ENCODE measurements around the gene U2SURP.
"Not testable (repeated sequence)": the region's sequence is repeated elsewhere in the genome, so short reads cannot be mapped to it uniquely, and the experiment has no call there.

Gene U2SURP

DNA sequence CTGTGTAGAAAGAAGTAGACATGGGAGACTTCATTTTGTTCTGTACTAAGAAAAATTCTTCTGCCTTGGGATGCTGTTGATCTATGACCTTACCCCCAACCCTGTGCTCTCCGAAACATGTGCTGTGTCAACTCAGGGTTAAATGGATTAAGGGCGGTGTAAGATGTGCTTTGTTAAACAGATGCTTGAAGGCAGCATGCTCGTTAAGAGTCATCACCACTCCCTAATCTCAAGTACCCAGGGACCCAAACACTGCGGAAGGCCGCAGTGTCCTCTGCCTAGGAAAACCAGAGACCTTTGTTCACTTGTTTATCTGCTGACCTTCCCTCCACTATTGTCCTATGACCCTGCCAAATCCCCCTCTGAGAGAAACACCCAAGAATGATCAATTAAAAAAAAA is 72.6 kb downstream of the U2SURP start:
- DNase-seq = not testable (repeated sequence)

DNA sequence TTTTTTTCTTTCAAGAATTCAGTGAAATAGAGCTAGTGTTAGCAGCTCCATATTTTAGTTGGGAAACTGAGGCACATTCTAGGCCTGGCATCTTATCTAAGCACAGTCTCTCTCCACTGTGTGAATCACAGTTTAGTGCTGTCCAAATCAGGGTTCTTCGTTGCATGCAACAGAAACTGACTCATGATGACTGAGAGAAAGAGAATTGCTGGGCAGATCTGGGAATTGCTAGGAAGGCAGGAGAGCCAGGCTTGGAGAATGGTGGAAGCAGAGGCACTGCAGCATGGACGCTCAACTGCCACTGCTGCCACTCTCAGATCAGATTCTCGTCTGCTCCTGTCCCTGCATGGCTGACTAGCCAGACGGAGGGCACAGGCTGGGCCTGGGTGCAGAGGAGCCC is 77.5 kb downstream of the U2SURP start:
- no peak for DNase-seq

DNA sequence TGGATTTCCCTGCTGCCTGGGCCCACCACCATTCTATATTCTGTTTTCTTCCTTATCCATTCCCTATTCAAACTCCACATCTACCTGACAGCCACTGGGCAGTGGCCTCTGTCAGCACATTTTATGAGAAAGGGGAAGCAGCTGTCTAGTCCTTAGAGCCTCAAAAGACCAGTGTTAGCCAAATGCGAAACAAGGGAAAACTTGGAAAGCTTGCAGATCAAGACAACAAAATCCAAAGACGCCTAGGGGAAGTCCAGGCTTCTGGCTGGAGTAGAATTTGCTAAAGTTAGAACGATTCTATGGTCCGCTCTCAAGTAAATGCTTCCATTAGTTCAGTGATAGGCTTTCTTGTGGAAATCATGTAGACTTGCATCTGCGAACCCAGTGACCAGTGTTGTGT is 78.8 kb downstream of the U2SURP start:
- no peak for DNase-seq

DNA sequence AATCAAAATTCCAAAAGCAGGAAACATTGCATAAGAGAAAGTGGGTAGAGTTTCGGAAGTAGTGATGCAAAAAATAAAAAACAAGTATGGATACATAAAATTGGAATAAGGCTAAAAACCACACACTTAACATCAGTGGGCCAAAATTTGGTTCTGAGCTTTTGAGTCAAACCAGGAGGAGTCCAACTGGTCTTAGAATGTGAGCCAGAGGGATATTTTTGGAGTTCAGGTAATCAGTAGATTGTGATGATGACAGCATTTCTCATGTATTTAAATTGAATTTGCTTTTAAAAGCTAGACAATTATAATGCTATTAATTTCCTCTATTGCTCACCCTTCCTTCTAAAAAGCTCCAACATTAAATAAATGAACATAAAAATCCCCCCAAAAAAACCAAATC is 80.0 kb downstream of the U2SURP start:
- DNase-seq = no peak

DNA sequence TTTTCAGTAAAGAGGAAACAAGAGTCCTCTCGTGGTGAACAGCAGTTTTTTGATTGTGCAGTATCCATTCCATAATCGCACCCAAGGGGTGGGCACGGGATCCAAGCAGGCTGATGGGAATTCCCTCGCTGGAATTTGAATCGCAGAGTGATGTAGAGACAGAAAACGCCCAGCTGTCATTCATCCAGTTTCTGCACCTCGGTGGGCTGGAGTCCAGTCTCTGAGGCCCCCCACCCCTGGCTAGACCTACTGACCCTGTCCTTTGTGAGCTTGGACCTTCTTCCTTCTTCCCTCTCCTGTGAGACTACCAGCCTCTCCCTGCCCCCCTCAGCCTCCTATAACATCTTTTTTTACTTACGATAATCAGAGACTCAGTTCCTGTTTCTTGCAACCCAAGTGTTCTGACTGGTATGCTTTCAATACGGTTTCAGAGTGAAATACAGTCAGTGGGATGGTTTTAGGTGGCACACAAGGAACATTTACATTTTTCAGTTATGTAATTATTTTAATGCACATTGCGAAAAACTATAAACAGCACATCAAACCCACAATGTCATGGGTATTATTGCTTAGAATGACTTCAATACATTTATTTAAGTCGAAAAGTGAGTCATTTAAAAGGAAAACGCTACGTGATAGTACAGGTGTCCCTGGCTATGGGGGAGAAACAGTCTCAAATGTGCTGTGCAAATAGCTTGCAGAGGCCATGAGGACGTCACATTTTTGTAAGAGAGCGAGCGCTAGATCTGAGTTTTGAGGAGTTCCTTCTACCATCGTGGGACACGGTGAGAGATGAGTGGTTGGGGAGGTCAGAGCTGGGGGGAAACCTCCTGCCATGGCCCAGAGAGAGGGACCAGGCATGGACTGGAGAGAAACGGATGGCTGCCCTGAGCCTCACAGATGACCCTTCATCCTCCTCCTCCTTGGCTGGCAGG is 80.7 kb downstream of the U2SURP start:
- DNase-seq = no peak

DNA sequence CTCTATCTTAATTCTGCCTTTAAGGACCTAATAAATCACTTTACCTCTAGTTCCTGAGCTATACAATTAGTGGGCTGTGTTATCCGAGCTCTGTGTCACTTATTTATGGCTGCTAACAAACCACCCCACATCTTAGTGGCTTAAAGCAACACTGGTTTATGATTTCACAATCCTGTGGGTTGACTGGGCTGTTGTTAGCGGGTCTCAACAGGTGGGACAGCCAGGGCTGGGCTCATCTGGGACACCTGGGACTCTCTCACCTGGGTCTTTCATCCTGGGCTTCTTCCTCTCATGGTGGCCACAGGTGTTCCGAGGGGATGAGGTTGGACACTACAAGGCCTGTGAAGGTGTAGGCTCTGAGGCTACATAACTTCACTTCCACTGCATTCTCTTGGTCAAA is 82.4 kb downstream of the U2SURP start:
- no peak for DNase-seq

DNA sequence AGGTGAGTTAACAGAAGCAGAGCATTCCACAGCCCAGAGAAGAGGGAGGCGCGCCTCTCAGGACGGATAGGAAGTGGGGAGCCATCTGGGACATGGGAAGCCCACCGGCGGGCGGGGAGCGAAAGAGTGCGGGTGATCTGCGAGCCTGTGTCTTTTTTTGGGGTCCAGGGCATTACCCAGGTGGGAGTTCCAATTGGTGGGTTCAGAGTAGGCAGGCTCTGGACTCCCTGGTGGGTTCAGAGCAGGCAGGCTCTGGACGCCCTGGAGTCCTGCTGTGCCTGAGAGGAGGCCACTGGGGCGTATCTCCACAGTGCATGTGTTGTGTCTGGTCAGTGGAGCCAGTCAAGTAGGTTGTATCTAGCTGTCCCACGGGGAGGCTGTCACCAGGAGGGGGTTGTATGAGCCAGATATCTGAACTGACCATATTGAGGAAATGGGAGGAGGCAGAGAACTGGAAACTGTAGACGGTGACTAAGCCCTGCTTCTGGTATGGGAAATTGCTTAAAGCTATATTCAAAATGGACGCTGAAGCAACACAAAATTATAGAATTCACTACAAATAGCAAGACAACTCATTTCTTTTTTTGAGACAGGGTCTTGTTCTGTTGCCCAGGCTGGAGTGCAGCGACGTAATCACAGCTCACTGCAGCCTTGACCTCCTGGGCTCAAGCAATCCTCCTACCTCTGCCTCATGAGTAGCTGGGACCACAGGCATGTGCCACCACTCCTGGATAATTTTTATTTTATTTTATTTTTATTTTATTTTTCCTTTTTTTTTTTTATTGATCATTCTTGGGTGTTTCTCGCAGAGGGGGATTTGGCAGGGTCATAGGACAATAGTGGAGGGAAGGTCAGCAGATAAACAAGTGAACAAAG is 83.7 kb downstream of the U2SURP start:
- DNase-seq = no peak

DNA sequence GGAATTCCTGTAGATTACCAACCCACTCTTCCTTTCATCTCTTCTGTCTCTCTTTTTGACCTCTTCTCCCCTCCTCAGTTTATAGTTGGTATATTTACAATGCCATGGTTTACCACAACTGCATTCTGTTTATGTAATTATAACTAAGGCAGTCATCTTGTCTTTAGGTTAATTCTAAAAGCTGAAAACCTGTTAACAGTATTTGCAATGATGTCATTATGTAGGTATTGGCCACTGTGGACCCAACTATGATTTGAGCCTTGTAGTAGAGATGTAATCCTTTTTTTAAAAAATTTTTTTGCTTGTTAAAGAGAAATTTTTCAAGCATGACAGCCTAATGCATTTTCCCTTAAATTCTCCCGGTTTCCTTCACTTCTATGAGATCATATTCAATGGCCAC is 87.5 kb downstream of the U2SURP start:
- no peak for DNase-seq

DNA sequence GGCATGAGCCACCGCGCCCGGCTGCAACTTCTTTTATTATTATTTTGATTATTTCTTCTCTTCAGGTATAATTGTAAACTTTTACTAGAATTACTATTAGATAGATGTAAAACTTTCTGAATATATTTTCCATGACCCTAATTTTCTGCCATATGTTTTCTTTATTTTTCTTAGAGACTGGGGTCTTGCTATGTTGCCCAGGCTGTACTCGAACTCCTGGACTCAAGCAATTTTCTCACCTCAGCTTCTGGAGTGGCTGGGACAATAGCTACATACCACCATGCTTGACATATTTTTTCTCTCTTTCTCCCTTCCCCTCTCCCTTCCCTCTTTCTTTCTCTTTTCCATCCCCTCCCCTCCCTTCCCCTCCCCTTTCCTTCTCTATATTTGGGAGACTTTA is 88.6 kb downstream of the U2SURP start:
- DNase-seq = no peak

DNA sequence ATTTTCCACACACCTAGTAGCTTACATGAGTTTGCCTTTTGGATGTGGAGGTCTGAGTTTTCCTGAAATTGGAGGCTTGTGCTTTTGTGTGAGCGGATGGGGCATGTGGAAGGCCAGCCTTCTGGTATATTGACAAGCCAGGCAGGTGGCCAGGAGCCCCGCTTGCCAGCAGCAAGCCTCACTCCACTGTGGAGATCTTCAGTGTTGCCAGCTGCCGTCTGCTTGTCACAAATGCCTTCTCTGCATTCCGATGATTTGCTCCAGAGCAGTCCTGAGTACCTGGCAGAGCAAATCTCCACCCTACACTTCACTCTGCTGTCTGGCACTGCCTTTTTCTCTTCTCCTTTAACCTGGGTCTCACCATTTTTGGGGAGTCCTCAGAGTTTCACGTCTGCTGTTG is 89.1 kb downstream of the U2SURP start:
- DNase-seq = no peak

DNA sequence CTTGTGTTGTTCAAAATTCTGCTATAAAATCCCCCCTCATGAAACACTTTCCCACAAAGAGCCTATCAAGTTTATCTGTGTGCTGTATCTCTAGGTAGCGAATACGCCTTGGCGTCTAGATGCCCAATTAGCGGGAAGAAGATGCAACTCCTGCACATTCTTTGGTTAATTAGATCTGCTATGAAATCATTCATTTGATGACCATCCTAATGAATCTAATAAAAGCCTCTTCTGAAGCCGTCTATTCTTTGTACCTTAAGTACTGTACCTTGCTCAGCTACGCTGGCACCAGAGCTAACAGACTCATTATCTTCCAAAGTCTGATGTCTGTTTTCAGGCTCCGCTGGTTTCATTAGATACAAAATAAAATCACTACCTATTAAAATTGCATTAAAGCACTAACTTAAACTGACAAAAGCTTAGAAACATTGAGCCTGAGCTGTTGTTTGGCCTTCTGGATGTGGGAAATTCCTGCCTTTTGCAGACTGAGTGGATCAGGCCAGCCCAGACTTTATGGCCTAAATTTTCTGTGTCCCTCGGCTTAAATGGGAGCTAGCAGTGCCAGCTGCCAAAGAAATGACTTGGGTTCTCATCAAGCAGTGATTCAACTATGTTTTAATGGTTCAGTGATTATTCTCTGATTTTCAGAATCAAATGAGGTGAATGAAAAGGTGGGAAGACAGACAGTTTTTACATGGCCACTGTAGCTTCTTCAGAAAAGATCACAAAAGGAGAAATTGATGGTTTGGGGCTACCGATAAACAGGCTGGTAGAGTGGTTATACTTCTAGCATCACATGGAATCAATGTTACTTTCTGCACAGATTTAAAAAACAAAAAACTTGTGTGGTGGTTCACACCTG is 89.8 kb downstream of the U2SURP start:
- DNase-seq = no peak

DNA sequence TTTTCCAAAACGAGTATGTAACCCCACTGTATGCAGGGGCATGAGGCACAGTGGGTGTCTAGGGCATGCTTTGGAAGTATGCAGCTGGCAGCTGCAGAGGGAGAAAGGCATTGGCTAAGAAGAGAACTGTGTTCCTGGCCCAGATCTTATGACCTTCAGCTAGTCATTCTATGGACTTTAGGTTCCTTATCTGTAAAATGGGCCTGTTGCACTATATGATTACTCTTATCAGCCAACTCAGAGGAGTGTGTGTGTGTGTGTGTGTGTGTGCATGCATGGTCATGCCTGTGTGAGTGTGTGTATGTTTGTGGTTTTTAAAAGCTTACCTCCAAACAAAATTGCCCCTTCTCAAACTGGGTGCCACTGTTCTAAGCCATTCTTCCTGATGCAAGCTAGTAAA is 90.8 kb downstream of the U2SURP start:
- no peak for DNase-seq

DNA sequence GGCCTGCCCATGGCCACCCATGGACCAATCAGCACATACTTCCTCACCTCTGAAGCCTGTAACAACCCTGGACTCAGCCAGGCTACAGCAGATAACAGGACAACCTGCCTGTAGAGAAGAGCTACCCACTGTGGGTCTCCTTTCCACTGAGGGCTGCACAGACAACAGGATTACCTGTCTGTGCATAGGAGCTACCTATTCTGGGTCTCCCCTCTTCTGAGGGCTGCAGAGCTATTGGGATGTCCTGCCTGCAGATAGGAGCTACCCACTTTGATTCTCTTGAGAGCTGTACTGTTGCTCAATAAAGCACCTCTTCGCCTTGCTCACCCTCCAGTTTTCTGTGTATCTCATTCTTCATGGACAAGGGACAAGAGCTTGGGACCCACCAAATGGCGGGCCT is 94.4 kb downstream of the U2SURP start:
- no peak for DNase-seq

DNA sequence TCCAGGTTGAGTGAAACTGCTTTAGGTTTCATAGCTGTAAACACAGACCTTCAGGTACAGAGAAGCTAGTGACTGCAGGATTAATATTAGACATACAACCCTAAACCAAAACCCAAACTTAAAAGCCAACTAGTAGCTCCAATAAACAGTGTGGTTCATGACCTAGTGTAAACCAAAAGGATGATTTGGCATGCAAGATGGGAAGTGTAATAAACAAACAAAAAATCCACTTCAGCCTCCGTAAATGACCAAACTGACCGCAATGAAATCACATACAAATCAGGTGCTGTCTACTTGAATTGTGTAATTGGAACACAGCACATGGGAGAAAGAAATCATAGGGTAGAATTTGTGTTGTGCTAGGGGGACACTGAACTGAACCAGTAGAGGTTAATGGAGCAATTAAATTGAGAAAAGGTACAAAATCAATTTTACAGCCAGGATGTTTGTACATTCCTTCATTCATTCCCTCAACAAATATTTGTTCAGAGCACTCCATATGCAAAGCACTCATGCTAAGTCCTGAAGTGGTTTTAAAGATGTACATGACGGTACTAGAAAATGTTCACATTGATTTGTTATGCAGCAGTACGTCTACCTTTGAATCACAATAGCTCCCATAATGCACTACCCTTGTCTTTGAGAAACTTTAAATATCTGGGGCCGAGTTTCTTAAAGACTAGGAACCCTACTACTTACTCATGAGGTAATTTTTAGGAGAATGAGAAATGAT is 96.8 kb downstream of the U2SURP start:
- DNase-seq = no peak

DNA sequence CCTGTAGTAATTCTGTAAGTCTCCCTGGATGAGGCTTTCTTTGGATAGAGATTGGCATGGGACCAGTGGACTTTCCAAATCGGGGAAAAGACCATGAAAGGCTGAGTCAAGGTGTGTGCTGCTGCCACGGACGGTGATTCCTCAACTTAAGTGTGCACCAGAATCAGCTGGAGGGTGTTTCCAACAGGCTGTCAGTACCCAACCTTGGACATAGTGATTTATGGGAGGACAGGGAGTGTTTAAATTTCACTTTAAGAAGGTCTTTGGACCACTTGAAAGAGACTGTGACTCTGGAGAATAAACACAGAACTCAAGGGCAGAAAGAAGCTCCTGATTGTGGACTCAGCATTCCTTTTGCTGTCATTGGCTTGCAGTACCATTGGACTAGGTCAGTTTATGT is 97.8 kb downstream of the U2SURP start:
- DNase-seq = no peak

DNA sequence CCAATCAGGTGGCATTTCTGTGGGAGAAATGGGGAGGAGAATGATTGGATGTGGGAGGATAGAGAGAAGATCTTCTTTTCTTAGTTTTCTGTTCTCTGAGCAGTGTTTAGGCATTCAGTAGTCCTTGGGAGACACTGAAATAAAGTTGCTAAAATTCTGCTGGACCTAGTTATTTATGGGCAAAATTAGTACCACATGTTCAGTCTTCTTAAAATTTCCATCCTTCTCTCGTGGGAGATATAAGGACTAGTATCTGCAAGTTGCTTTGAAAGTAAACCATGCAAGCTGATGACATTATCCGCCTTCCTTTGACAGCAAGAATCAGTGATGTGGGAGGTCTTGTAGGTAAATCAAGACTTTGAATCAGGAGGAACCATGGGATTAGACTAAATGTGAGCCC is 98.3 kb downstream of the U2SURP start:
- no peak for DNase-seq

DNA sequence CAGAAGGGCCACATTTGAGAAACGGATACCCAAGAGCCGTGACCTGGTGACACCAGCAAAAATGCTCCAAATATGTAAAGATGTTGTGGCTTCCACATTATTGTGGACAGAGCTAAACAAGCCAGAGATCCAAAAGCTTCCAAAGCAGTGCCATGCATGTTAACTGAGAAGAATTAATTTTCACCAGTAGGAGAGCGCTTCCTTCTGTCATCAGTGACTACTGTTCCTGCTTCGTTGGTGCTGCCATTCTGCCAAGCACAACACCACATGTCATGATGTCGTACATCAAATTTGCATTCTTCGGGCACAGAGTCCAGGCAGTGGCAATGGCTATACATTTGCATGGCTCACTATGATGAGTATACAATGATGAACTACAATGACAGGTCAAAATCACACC is 99.1 kb downstream of the U2SURP start:
- no peak for DNase-seq

DNA sequence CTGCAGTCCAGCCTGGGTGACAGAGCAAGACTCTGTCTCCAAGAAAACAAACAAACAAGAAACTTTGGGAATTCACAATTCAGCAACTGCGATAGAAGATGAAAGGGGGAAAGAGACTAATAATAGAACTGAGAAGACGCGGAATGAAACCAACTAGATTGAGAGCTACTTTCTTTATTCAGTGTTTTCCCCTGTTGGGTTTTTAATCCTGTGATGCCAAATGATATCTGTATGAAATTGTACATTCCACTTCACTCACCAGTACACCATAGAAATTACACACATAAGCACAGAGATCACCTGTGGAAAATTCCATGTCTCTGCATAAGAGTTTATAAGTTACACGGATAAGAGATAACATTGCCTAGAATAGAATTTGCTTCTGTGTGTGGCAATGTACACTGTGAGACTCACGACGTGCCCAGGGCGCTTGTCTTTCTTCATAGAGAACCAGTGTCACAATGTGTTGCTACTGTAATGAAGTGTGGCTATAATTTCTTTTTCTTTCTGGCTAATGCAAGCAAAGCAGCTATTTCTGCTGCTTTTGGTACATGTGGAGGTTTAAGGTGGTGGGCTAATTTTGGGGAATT is 100.5 kb downstream of the U2SURP start:
- no peak for DNase-seq

DNA sequence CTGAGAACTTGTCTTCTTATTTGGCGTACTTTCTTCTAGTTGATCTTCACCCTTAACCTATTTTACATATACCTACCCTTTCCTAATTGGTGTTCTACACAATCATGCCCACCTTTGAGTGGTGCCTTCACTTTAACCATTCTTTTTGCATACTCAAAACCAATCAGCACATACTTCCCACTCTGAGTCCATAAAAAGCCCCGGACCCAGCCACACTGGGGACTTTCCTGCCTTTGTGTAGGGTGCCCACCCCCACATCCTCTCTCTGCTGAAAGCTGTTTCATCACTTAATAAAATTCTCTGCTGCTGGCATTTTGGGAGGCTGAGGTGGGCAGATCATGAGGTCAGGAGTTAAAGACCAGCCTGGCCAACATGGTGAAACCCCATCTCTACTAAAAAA is 102.3 kb downstream of the U2SURP start:
- no peak for DNase-seq

DNA sequence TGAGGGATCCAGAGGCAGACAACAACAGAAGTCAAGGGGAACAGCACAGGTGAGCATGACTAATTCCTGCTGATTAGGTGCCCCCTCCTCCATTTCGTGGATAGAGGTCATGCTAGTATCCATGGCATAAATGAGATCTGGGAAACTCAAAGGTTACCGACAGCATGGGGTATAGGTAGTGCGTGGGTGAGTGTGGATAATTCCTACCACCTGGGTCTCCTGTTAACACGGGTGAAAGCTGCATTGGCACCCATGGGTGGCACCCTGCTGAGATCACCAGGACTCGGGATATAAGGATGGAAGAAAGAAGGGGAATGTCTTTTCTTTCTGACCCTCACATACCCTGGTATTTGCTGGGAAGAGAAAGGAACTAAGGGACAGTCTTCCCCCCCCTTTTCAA is 103.8 kb downstream of the U2SURP start:
- no peak for DNase-seq

DNA sequence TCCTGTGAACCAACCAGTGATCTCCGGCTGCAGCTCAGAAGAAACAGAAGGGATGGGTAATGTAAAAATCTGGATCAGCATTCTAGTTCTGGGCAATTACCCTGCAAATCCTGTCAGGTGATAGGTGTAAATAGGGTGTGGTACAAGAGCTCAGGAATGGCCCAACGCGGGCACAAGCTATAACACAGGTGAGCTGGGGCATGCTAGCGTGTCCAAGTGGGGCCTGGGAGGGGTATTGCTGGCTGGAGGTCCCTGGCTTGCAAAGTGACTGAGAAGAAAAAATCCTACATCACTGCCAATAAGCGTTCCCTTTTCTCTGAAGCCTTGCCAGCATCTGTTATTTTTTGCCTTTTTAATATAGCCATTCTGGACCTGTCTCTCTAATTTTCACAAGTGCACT is 108.5 kb downstream of the U2SURP start:
- no peak for DNase-seq
